DMS53 (cell line): ENCODE data around the gene FOXJ1.

Source experiments
- DNase-seq: peaks from one replicate; lab custom pipeline; 2025; lab: John Stamatoyannopoulos, UW

Gene FOXJ1

DNA sequence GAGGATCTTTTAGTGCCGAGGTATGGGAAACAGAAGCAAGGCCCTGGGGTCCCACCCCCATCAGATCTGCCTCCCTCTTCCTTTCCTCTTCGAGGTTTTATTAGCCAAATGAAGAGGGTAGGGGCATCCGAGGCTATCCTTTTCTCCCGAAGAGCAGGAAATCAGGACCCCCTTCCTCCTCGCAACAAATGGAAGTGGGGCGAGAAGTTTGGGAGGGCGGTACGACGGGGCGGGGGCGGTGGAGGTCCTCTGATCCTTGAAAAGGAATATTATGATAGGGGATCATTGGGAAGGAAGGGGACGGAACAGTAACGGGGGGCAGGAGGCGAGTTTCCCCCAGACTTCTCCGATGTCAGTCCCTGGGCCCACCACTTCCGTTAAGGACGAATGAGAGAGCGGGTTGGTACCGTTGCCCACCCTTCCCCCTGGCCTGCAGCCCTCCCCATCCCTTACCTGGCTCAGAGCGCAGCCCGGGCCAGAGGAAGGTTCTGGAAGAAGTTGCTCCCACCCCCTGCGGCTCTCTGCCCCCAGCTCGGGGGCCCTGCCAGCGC lies 309 bp downstream of the FOXJ1 start:
- no peak for DNase-seq

DNA sequence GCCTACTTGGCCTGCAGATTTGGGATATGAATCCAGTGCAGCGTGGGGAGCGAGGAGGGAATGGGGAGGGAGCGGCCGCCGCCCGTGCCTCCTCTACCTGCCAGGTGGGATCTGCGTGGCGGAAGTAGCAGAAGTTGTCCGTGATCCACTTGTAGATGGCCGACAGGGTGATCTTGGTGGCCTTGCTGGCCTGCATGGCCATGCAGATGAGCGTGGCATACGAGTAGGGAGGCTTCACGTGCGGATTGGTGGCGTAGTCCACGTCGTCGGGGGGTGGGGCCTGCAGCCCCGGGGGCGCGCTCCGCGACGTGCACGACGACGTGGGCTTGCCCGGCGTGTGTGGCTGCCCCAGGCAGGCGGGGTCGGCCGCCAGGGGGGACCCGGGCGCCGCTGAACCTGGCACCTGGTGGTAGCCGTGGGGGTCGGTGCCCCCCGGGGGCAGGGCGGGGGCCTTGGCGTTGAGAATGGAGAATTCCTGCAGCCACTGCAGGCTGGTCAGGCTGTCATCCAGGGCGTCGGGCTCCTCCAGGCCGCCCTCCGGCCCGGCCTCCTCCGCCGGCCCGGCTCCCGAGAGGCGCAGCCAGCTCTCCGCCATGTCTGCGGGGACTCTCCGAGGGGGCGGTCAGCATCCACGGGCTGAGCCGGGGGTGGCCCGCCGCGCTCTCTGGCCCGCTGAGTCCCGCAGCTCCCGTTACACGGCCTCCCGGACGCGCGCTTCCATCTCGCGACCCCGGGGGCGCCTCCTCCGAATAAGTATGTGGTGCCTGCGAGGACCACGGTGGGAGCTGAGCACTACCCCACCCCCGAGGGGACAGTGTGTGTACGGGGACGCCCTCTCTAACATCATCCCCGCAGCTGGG lies 1.0 kb downstream of the FOXJ1 start:
- peak; percentile 98 for DNase-seq

DNA sequence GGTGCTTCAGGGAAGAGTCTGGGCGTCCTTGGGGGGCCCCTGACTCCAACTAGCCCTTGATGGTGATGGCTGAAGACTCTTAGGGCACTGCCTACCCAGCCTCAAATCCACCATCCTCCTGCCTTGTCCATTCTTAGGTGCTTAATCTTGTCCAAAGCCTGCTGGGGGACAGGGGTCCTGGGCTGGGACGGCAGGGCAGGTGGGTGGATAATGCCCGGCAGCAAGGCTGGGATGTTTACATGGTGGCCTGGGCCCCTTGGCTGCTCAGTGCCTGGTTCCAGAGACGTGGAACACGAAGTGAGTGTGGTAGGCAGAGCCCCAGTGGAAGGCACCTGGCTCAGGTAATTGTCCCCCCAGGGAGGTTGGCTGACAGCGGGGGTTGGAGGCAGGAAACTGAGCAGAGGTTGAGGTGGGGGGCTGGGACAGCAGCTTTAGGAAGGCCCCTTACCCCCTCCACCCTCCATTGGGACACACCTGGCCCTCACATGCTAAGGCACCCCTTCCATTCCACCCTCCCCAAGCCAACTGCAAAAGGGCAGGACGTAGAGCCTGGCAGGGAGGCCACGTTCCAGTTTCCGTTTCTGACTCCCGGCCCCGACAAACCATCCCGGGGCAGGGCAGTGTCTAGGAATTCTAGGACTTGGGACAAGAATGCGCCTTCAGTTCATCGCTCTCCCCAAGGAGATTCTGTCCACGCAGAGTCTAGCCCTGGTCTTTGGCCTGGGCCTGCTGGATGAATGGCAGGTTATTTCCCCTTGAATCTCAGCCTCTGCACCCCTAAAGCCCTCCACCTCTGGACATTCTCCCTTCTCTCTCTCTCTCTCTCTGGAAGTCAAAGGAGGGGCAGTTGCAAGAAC lies 1.9 kb downstream of the FOXJ1 start:
- peak; percentile 72 for DNase-seq

DNA sequence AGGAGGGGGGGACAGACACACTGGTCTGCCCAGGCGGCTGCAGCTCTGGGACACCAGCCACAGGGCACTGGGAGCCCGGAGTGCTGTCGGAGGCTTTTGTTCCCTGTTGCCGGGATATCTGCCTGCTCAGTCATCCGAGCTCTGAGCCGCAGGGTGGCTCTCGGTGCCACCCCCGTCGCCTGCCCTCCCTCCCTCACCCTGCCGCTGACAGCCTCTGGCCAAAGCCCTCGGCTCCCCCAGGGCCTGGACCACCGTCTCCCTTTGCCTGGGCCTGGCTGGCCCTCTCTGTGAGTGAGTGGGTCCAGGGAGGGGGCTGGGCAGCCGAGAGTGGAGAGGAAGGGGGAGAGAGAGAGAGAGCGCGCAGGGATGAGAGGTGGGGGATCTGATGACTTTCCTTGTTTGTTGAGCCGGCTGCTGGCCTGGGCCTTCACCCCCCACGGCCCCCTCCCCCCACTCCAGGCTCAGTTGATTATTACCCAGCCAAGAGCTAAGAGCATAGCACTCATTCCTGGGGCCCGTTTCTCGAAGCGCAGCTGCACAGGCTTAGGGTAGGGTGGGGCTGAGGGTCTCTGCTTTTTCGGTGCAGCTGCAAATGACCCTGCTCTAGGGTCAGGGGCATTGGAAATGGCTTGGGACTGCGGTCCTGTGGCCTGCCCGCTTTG lies 2.7 kb downstream of the FOXJ1 start:
- DNase-seq = peak; percentile 93

DNA sequence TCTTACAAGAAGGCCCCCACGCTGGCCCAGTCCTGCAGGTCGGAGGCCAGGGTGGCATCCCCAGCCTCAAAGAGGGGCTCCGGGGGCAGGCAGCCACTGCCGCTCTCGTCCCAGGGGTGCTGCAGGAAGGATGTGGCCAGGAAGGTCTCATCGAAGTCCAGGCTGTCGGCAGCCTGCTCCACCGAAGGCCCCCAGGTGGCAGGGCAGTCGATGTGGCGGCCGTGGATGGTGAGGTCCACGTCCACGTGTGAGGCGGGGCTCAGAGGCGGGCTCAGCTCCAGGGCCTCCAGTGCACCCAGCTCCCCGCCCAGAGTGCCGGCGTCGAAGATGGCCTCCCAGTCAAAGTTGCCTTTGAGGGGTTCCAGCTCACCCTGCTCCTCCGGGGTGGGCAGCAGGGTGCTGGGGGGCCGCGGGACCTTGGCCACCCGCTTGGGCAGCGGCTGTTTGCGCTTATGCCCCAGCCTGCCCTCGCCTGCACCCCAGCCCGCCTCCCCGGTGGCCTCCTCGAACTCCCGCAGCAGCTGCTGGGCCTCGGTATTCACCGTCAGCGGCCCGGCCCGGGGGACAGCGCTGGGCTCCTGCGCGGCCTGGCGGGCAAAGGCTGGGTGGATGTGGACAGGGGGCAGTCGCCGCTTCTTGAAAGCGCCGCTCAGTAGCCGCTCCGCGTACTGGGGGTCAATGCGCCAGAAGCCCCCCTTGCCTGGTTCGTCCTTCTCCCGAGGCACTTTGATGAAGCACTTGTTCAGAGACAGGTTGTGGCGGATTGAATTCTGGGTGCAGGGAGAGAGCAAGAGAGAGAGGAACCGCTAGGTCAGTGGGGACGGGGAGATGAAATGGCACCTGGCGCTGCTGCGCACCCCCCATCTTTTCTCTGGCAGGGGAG lies 3.5 kb downstream of the FOXJ1 start:
- peak; percentile 39 for DNase-seq

DNA sequence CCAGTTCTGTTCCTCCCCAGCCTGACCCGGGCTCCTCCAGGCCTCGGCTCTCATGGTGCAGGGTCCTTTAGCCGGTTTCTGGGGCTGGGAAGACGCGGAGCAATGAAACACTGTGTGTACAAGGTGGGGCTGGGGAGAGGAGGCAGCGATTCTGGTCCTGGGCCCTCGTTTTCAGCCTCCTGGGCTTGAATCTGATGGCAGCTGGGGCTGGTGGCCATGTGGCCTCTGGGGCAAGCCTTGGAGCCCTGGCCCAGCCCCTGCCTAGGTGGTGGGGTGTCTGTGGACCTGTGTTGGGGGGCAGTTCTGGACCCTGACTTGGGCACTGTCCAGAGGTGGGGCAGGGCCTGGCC lies 4.1 kb downstream of the FOXJ1 start:
- DNase-seq = peak; percentile 46

DNA sequence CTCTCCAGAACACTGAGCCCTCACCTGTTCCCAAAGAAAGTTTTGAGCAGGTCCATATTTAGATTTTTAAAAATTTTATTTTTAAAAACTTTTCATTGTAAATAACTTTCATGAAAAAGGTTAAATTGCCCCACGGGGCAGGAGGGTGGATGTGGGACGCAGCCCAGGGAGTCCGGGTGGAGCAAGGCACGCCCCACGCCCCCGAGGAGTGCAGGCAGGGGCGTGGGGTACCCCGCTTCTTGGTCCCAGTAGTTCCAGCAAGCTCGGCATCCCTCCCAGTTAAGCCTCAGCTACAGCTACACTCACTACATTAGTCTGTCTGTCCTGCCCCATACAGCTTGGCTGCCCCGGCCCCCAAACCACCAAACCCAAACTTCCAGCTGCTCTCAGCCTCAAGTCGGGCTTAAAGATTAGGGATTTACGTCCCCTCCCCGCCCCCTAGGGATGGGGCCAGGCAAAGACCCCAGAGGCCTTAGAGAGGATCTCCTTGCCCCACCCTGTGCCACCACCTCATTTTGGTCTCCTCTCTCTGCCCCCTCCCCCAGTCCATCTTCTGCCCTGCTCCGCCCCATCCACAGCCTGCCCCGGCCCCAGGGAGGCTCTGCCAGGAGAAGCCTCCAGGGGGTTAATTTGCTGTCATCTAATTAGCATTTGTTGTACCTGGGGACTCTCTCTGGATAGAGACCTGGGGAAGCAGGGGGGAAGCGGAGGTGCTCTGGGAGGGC lies 4.6 kb downstream of the FOXJ1 start:
- DNase-seq = peak; percentile 46

DNA sequence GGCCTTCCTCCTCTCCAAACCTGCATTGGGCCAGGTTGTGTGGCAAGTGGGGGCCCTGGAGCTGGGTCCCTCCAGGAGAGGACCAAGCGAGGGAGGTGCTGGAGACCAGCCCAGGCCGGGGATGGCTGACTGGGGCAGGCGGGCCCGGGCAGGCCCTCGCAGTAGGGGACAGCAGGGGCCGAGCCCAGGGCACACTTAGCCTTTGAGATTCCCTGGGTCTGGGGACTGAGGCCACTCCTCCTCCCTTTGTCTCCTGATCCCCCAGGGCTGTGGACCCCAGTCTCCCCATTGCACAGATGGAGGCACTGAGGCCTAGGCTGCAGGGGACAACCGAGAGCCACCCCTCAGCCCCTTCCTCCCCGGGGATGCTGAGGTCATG lies 5.2 kb downstream of the FOXJ1 start:
- peak; percentile 29 for DNase-seq

DNA sequence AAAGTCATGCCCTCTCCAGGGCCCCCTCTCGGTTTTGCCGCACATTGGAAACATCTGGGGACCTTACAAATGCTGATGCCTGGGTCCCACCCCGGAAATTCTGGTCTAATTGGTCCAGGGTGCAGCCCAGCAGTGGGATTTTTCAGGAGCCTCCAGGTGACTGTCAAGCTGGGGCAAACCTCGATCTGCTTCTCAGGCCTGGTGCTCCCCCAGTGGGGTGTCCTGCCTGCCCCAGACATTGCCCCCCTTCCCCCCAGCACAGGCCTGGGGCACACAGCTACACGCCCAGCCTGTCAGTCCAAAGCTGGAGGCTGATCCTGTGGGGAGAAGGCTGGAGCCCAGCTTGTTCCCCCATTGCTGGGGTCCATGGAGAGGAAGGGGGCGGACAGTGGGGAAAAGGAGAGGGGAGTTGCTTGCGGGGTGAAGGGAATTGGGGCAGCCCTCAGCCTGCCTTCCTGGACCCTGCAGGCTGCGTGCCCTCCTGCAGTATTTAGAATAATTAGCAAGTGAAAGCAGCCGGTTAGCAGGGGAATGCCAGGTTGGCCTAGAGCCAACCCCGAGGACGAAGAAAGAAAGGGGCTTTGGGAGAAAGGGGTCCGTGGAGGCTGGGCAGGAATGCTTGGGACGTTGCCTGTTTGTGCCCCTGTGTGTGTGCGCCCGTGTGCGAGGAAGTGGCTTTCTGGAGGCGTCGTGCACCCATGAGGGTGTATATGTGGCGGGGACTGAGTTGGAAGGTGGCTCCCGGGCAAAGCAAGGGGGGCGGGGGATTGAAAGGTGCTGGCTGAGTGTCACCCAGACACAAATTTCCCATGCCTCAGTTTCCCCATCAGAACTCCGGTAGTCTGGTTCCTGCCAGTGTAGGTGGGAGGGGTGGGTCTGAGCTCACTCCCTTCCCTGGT lies 5.9 kb downstream of the FOXJ1 start:
- DNase-seq = no peak

DNA sequence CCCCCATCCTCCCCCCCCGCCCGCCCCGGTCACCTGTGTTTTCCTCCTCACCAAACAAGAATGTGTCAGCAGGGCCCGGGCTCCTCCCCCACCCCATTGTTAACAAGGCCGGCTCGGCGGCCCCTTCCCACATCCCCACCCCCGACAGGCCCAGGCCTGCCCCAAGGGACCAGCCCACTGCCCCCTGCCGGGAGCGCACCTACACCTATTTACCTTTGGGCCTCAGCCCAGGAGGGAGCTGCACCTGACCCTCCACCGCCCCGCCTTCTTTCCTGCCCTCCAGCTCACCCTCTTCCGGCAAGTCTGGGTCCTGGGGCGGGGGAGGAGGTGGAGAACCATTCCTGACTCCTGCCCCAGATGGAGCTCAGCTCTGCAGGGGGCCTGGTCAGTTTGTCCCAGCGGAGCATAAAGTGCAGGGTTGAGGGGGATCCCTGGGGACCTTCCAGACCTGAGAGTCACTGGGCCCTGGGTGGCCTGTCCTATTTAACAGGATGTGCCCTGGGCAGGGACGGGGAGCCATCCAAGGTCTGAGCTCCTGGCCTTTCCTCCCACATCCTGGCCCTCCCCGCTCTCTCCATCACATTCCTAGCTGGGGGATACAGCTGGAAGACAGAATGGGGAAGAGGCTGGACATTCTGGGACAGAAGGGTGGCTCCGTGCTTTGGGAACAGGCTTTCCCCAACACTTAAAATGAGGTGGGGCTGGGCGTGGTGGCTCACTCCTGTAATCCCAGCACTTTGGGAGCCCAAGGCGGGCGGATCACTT lies 8.3 kb downstream of the FOXJ1 start:
- DNase-seq = peak; percentile 96

DNA sequence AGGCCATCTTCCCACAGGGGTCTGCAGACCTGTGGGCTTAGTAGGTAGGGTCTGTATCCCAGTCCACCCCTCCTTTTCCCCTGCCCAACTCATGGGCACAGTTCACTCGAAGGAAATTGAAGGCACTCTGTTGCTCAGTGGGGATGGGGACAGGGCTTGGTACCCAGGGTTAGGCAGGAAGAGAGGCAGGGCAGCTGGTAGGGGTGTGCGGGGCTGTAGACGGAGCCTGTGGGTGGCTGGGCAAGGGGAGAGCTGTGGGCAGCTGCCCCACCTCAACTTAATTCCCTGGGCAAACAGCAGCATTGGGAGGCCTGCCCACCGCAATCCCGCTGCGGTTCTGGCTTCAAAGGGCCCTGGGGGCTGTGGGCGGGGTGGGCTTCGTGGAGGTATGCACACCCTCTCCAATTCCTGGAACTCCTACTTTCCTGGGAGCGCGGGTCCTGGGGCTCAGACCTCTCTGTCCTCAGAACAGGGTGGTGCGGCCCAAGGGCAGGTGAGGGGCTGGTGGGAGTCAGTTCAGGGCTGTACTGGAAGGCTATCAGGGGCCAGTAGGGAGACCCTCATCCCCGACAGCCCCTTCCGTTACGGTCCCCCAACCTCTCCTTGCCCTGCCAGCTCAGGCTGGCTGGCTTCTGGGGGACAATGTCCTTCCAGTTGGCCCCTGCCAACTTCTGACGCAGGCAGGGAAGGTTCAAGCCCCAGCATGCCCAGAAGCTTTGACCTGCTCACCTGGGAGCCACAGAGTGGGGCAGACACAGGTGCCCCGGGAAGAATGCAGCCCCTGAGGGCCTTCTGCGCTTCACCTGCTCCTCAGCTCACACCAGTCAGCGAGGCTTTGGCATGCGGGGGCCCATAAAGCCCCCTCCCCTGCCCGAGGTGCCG lies 9.1 kb downstream of the FOXJ1 start:
- peak; percentile 89 for DNase-seq

DNA sequence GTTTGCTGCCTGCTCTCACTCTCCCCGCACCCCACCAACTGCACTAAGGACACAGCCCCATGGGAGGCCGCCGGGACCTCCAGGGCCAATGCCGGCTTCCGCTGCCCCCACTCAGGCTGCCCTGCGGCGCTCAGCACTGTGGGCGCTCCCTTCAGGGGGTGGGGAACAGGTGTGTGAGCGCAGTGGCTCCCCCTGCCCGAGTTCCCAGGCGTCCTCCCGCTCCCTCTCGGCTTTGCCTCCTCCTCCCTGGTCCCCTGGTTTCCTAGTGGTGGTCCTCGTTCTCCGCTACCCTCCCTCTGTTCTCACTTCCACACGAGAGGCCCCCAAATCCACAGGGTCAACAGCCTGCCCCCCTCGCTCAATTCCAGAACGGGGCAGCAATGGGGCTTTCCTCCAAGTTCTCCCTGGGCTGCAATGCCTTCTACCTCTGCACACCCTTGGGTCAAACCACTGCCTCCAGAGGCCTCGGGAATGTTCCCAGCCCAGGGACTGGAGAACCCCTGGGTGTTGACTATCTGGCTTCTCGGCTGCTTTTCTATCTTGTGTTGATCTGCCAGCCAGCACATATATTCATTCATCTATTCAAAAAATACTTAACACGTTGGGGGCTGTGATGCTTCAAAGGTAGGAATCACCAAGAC lies 9.9 kb downstream of the FOXJ1 start:
- peak; percentile 38 for DNase-seq

DNA sequence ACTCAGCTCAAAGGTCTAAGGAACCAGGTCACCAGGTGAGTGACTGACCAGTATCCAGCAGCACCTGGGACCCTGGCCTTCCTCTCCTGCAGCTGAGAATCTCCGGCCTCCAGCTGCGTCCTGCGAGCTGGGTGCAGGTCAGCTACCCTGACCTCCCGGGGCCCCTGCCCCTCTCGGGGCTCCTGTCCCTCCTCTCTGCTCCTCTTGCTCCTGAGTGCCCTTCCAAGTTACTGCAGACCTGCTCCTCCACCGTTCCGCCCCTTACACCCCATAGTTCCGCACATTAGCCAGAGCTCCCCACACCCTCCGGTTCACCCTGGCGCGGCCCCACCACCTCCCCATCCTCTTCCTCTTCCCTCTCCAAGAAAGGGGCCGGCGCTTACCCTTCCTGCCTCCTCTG lies 10.6 kb downstream of the FOXJ1 start:
- no peak for DNase-seq

DNA sequence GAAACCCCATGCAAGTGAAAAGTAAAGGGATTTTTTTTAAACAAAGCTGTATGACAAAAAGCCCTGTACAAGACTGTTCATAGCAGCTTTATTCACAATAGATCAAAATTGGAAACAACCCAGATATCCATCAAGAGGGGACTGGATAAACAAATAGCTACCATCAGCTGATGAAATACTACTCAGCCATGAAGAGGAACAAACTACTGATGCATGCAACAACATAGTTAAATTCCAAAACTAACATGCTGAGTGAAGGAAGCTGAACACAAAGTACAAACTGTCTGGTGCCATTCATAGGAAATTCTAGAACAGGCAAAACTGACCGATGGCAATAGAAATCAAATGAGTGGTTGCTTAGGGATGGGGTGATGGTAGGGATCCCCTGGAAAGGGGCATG lies 15.1 kb downstream of the FOXJ1 start:
- no peak for DNase-seq

DNA sequence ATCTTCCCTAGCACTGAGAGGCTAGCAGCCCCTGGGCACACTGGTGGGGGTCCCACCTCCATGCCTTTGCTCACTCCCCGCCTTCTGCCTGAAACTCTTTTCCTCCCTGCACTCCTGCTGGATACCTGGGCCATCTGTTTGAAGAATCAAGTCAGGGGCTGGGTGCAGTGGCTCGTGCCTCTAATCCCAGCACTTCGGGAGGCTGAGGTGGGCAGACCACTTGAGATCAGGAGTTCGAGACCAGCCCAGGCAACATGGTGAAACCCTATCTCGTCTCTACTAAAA lies 15.7 kb downstream of the FOXJ1 start:
- no peak for DNase-seq

DNA sequence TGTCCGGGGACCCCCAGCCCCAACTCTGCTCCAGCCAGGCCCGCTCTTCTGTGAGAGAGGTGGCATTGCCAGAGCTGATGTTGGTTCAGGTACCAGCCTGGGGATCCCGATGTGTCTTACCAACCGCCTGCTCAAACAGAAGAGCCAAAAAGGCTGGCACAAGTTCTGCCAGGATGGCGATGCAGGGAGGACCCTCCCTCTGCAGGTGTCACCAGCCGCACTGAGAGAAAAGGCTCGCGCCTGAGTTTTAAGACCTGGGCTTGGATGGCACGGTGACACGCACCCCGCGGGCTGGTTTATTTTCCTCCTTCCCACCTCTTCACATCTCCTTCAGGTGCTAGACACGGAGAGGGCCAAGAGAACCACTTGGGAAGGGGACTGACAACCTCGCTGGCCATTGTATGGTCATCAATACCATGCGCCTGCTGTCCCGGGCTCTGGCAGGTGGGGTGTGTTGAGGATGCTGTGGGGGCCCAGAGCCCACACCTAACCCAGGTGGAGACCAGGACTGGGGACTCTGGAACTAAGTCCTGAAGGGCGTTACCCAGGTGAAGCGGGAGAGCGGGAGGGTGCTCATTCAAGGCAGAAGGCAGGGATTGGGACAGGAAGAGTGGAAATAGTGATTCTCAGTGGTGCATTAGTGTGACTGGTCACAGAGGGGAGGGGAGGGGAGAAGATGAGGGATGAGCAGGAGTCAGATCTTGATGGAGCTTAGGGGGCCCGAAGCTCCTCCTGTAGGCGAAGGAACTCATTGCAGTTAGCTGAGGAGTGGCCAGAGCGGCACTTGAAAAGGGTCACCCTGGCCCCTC lies 16.3 kb downstream of the FOXJ1 start:
- DNase-seq = no peak
